Neural cell (in vitro differentiated cells): ENCODE results near the gene CLSTN2.

Experiments
- CTCF ChIP-seq: fragments of 450-650 bp; IDR thresholded peaks from 2 replicates; pipeline ENCODE4 v1.5.1; 2014; ENCODE audit warnings: antibody characterized with exemption, mild to moderate bottlenecking, moderate library complexity; ENCODE audit not compliant: poor library complexity, severe bottlenecking
- EP300 ChIP-seq: fragments of 450-650 bp; conservative IDR thresholded peaks from 2 replicates; pipeline ENCODE4 v1.6.1; 2014; ENCODE audit warnings: antibody characterized with exemption, mild to moderate bottlenecking, moderate library complexity; ENCODE audit not compliant: poor library complexity, severe bottlenecking
- EZH2 ChIP-seq: fragments of 200-600, 300-800 bp; shearing (Covaris generic), sonication (generic); IDR thresholded peaks from 2 replicates; pipeline ENCODE4 v1.6.1; 2014; ENCODE audit warnings: antibody characterized with exemption, low read length, borderline replicate concordance, mild to moderate bottlenecking; ENCODE audit not compliant: insufficient read depth, poor library complexity, severe bottlenecking
- MXI1 ChIP-seq: fragments of 450-650 bp; conservative IDR thresholded peaks from 2 replicates; pipeline ENCODE4 v1.6.1; 2014; ENCODE audit warnings: antibody characterized with exemption, mild to moderate bottlenecking; ENCODE audit not compliant: poor library complexity, severe bottlenecking
- POLR2AphosphoS5 ChIP-seq: IDR thresholded peaks from 2 replicates; pipeline ENCODE4 v1.6.1; 2012
- RAD21 ChIP-seq: fragments of 450-650 bp; conservative IDR thresholded peaks from 2 replicates; pipeline ENCODE4 v1.6.1; 2014; ENCODE audit warnings: antibody characterized with exemption, mild to moderate bottlenecking, moderate library complexity
- SMC3 ChIP-seq: fragments of 450-650 bp; conservative IDR thresholded peaks from 2 replicates; pipeline ENCODE4 v1.6.1; 2014; ENCODE audit warnings: antibody characterized with exemption, mild to moderate bottlenecking, moderate library complexity; ENCODE audit not compliant: poor library complexity
- TAF1 ChIP-seq: IDR thresholded peaks from 2 replicates; pipeline ENCODE4 v1.6.1; 2012; ENCODE audit warnings: low read depth
- TF ChIP-seq, protein P1 (sequence below): IDR thresholded peaks from 2 replicates; pipeline ENCODE4 v1.6.1; 2012; ENCODE audit warnings: borderline replicate concordance

GRCh38 chr3:140406655-140407054 lies 471.7 kb downstream of the CLSTN2 start:
- TF ChIP-seq POLR2AphosphoS5 (no peak), CTCF (no peak), EZH2 (no peak), MXI1 (no peak), RAD21 (no peak), EP300 (no peak), SMC3 (no peak), TAF1 (no peak)
- TF ChIP-seq, protein P1, sequence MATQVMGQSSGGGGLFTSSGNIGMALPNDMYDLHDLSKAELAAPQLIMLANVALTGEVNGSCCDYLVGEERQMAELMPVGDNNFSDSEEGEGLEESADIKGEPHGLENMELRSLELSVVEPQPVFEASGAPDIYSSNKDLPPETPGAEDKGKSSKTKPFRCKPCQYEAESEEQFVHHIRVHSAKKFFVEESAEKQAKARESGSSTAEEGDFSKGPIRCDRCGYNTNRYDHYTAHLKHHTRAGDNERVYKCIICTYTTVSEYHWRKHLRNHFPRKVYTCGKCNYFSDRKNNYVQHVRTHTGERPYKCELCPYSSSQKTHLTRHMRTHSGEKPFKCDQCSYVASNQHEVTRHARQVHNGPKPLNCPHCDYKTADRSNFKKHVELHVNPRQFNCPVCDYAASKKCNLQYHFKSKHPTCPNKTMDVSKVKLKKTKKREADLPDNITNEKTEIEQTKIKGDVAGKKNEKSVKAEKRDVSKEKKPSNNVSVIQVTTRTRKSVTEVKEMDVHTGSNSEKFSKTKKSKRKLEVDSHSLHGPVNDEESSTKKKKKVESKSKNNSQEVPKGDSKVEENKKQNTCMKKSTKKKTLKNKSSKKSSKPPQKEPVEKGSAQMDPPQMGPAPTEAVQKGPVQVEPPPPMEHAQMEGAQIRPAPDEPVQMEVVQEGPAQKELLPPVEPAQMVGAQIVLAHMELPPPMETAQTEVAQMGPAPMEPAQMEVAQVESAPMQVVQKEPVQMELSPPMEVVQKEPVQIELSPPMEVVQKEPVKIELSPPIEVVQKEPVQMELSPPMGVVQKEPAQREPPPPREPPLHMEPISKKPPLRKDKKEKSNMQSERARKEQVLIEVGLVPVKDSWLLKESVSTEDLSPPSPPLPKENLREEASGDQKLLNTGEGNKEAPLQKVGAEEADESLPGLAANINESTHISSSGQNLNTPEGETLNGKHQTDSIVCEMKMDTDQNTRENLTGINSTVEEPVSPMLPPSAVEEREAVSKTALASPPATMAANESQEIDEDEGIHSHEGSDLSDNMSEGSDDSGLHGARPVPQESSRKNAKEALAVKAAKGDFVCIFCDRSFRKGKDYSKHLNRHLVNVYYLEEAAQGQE, result no peak
